DND-41 (cell line): ENCODE data around the gene RNF5.

Experiments used
- ATAC-seq: fragments of 200-7000 bp; cut with Tn5 transposase; 3 replicates; pipeline ENCODE4 v1.9.1; 2021; ENCODE audit warnings: low read depth; ENCODE audit not compliant: insufficient read depth
- DNase-seq: peaks from one replicate; pipeline ENCODE4 v3.0.0-alpha.2; 2020
- H2AFZ ChIP-seq: 2 replicates; pipeline ENCODE4 v1.6.0; 2012; ENCODE audit warnings: low read depth, low read length
- H3K27ac ChIP-seq: 2 replicates; pipeline ENCODE4 v1.5.1; 2012; ENCODE audit warnings: low read length, inconsistent platforms
- H3K27me3 ChIP-seq: fragments of 200-600 bp; sonication (generic); 2 replicates; pipeline ENCODE4 v1.6.0; 2012; ENCODE audit warnings: low read length, mild to moderate bottlenecking, inconsistent platforms; ENCODE audit not compliant: insufficient read depth, poor library complexity
- H3K36me3 ChIP-seq: 2 replicates; pipeline ENCODE4 v1.5.1; 2012; ENCODE audit warnings: low read length, inconsistent platforms; ENCODE audit not compliant: insufficient read depth
- H3K4me1 ChIP-seq: 2 replicates; pipeline ENCODE4 v1.5.1; 2012; ENCODE audit warnings: mild to moderate bottlenecking, low read length; ENCODE audit not compliant: insufficient read depth
- H3K4me2 ChIP-seq: 2 replicates; pipeline ENCODE4 v1.6.0; 2012; ENCODE audit warnings: mild to moderate bottlenecking, moderate library complexity, low read length, inconsistent platforms; ENCODE audit not compliant: insufficient read depth
- H3K4me3 ChIP-seq, 2 experiments: fragments of 200-600 bp in 1 of 2; shearing (Covaris generic) in 1 of 2; 2 replicates each; pipeline ENCODE4 v1.5.1; 2012 to 2016; ENCODE audit warnings: inconsistent platforms in 2 of 2, low read length in 2 of 2, mild to moderate bottlenecking in 2 of 2, low read depth in 1 of 2, moderate library complexity in 1 of 2
- H3K79me2 ChIP-seq: 2 replicates; pipeline ENCODE4 v1.6.0; 2012; ENCODE audit warnings: low read length, inconsistent platforms; ENCODE audit not compliant: insufficient read depth
- H3K9ac ChIP-seq: 2 replicates; pipeline ENCODE4 v1.6.0; 2012; ENCODE audit warnings: low read depth, mild to moderate bottlenecking, inconsistent platforms, low read length, moderate library complexity
- H3K9me3 ChIP-seq: 2 replicates; pipeline ENCODE4 v1.5.1; 2012; ENCODE audit warnings: low read length, moderate library complexity, mild to moderate bottlenecking, inconsistent platforms; ENCODE audit not compliant: insufficient read depth, severe bottlenecking
- H4K20me1 ChIP-seq: 2 replicates; pipeline ENCODE4 v1.6.0; 2012; ENCODE audit warnings: low read length; ENCODE audit not compliant: insufficient read depth
- CTCF ChIP-seq: IDR thresholded peaks from 2 replicates; pipeline ENCODE4 v1.5.1; 2012; ENCODE audit warnings: borderline replicate concordance, low read length, moderate library complexity, mild to moderate bottlenecking; ENCODE audit not compliant: poor library complexity, severe bottlenecking; ENCODE audit errors: extremely low read depth
- EZH2 ChIP-seq: IDR thresholded peaks from 3 replicates; pipeline ENCODE4 v1.6.1; 2012; ENCODE audit warnings: borderline replicate concordance, low read depth, mild to moderate bottlenecking, moderate library complexity, low read length, inconsistent platforms; ENCODE audit not compliant: severe bottlenecking

RNF5 gene

GRCh38 chr6:32149092-32149755, 29.0 kb upstream of the RNF5 start:
- ATAC-seq (no peak), DNase-seq (no peak)
- no peaks in the 10 kb centered on the region for H3K9me3 ChIP-seq
- H3K27me3 ChIP-seq, result peaks cover 15% of the 10 kb centered on the region
- no peak overlapping the region for H2AFZ ChIP-seq
- H3K4me2 ChIP-seq, result no peak overlapping the region
- peaks cover 10% of the 10 kb centered on the region for H3K4me1 ChIP-seq
- H3K4me3 ChIP-seq, result no peak overlapping the region
- peaks cover 2% of the 10 kb centered on the region for H3K79me2 ChIP-seq
- no peak overlapping the region for H3K27ac ChIP-seq
- H3K36me3 ChIP-seq, result no peaks in the 10 kb centered on the region
- TF ChIP-seq CTCF (no peak), EZH2 (no peak)
- no peak overlapping the region for H3K9ac ChIP-seq
- H4K20me1 ChIP-seq, result no peaks in the 10 kb centered on the region

GRCh38 chr6:32149932-32150870, 28.0 kb upstream of the RNF5 start:
- Histone ChIP-seq H2AFZ (no peak overlapping the region), H3K4me2 (no peak overlapping the region), H4K20me1 (0 out of 2 replicates have a peak, but pooled peaks cover 3% of the 10 kb centered on the region), H3K79me2 (peaks cover 12% of the 10 kb centered on the region), H3K27ac (no peak overlapping the region), H3K9me3 (no peaks in the 10 kb centered on the region), H3K9ac (no peak overlapping the region), H3K27me3 (peaks cover 15% of the 10 kb centered on the region), H3K4me3 (no peak overlapping the region), H3K36me3 (no peaks in the 10 kb centered on the region; the same call in 1 of the 2 replicates), H3K4me1 (peaks cover 18% of the 10 kb centered on the region)
- ATAC-seq, result no peak
- DNase-seq, result no peak
- TF ChIP-seq EZH2 (no peak), CTCF (no peak)

GRCh38 chr6:32151181-32151862, 26.9 kb upstream of the RNF5 start:
- Histone ChIP-seq H4K20me1 (peaks cover 9% of the 10 kb centered on the region; the same call in 1 of the 2 replicates), H3K27ac (no peak overlapping the region), H3K4me1 (peaks cover 25% of the 10 kb centered on the region), H3K9ac (no peak overlapping the region), H3K4me3 (no peak overlapping the region), H3K79me2 (peaks cover 20% of the 10 kb centered on the region), H3K9me3 (no peaks in the 10 kb centered on the region), H3K27me3 (peaks cover 7% of the 10 kb centered on the region), H3K36me3 (peaks cover 10% of the 10 kb centered on the region), H2AFZ (no peak overlapping the region), H3K4me2 (no peak overlapping the region)
- TF ChIP-seq EZH2 (no peak), CTCF (no peak)
- DNase-seq, result no peak
- ATAC-seq, result no peak
